CD4-positive, alpha-beta T cell treated with Interleukin-6 for 4 hours (primary cell): ENCODE data around the gene MXI1.
"Not testable (repeated sequence)": the region's sequence is repeated elsewhere in the genome, so short reads cannot be mapped to it uniquely, and the experiment has no call there.

Source experiments
- DNase-seq: peaks from one replicate; pipeline ENCODE4 v3.0.0-alpha.2; 2020; ENCODE audit warnings: mixed read lengths

The MXI1 gene

GRCh38 chr10:110184398-110184797, 23.0 kb upstream of the MXI1 start:
- DNase-seq = no peak

- DNase-seq = not testable (repeated sequence)
Observed at GRCh38 chr10:110185646-110186182, 21.7 kb upstream of the MXI1 start.

- DNase-seq = no peak
Observed at GRCh38 chr10:110190170-110190569, 17.2 kb upstream of the MXI1 start.

- DNase-seq = peak; percentile 12
Observed at GRCh38 chr10:110192552-110192951, 14.9 kb upstream of the MXI1 start.

GRCh38 chr10:110200503-110200902, 6.9 kb upstream of the MXI1 start:
- no peak for DNase-seq

- DNase-seq = not testable (repeated sequence)
Observed at GRCh38 chr10:110201046-110201445, 6.4 kb upstream of the MXI1 start.

- DNase-seq = no peak
Observed at GRCh38 chr10:110203500-110204455, 3.6 kb upstream of the MXI1 start.

- DNase-seq = no peak
Observed at GRCh38 chr10:110205051-110205675, 2.2 kb upstream of the MXI1 start.

GRCh38 chr10:110207805-110208613, 604 bp downstream of the MXI1 start:
- DNase-seq = peak; percentile 67

- DNase-seq = peak; percentile 60
Observed at GRCh38 chr10:110208614-110209453, 1.4 kb downstream of the MXI1 start.

GRCh38 chr10:110209454-110209925, 2.1 kb downstream of the MXI1 start:
- peak; percentile 83 for DNase-seq

- no peak for DNase-seq
Observed at GRCh38 chr10:110209926-110210673, 2.7 kb downstream of the MXI1 start.

- peak; percentile 92 for DNase-seq
Observed at GRCh38 chr10:110210674-110211464, 3.5 kb downstream of the MXI1 start.

- no peak for DNase-seq
Observed at GRCh38 chr10:110211465-110211843, 4.0 kb downstream of the MXI1 start.

GRCh38 chr10:110212119-110213006, 5.0 kb downstream of the MXI1 start:
- peak; percentile 73 for DNase-seq

GRCh38 chr10:110214371-110214826, 7.0 kb downstream of the MXI1 start:
- DNase-seq = peak; percentile 12

- no peak for DNase-seq
Observed at GRCh38 chr10:110215286-110216170, 8.1 kb downstream of the MXI1 start.

- DNase-seq = no peak
Observed at GRCh38 chr10:110216240-110216639, 8.8 kb downstream of the MXI1 start.
